HCEC 1CT (cell line): Measurements from ENCODE around the gene ATP5PB.

ENCODE experiments used
- DNase-seq: peaks from one replicate; pipeline ENCODE4 v3.0.0-alpha.2; 2017

Gene ATP5PB, protein sequence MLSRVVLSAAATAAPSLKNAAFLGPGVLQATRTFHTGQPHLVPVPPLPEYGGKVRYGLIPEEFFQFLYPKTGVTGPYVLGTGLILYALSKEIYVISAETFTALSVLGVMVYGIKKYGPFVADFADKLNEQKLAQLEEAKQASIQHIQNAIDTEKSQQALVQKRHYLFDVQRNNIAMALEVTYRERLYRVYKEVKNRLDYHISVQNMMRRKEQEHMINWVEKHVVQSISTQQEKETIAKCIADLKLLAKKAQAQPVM

DNA sequence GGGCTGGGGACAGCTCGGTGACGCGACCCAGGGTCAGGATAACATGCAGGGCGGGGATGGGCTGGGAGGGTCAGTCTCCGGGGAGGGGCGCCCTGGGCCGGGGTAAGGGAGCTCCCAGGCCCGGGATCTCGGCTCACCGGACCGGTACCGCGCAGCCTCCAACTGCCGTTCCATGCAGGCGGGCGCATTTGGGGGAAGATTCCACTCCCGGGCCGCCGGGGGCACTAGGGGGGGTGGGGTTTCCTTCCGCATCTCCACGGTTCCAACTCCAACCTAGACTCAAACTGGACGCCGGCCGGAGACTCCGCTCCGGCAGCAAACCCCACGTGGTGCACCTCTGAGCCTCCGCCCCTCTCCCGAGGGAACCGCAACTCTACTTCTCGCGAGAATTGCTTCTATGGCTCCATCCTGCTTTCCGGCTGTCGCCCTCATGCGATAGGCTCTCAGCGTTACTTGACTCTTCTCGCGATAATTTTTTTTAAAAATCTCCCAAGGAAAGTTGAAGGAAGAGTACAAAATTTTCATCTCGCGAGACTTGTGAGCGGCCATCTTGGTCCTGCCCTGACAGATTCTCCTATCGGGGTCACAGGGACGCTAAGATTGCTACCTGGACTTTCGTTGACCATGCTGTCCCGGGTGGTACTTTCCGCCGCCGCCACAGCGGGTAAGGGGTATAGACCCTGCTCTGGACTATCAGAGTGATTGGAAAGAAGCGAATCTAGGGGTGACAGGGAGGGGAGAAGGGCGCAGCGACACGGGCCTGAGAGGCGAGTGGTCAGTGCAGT, at the start of gene ATP5PB, which contains the start of gene WDR77:
TSS of gene ATP5PB (plus strand) at position 547 of the 785 bp plus-strand sequence. CDS start at position 625, 78 bp downstream.
TSS of gene WDR77 (minus strand) at position 339 of the 785 bp plus-strand sequence. CDS start at position 252, 87 bp downstream.
- peak; percentile 99 for DNase-seq

DNA sequence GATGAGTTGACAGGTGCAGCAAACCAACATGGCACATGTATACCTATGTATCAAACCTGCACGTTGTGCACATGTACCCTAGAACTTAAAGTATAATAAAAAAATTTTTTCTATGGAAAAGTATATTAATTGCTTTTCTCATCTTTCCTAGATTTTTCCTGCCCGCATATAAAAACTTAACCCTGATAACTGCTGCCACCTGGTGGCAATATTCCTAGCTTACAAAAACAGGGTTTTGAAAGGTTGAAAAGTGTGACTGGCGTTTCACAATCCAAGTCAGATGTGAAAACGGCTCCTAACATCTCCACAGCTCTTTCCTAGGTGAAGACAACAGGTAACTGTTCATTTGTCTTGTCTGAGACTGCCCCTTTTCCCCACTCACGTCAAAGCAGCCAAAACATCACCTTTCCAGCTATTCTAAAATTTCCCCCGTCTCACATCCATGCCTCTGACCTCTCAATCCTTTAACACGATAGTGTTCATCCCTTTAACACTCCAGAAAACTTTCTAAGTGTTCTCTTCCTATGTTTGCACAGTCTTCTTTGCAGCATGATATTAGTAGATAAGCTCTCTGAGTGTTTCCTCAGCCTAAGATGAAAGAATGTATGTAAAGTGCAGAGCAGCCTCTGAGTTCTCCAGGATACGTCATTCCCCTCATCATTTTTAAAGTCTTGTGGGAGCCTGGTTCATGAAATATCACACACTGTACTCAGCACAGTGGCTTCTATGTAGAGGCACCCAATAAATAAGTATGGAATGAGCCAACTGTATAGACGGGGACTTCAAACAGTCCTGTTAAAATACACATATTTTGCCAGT, 49.3 kb upstream of the ATP5PB start:
- DNase-seq, result peak; percentile 31

DNA sequence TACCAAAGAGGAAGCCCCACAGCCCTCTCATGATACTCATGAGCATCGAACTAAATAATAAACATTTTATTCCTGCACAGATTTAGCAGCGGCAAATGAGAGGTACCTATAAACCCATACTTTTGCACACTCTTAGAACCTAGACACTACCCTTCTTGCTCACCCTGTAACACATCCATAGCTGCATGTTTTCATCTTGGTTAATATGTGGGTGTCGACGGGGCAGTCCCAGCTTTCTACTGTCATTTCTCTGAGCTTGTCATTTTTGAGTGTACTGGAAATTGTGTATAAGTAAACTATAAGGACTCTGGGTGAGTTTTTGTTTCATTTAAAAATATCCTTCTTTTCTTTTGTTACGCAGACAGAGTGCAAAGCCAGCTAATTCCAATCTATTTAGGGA, 47.2 kb upstream of the ATP5PB start:
- DNase-seq, result no peak

DNA sequence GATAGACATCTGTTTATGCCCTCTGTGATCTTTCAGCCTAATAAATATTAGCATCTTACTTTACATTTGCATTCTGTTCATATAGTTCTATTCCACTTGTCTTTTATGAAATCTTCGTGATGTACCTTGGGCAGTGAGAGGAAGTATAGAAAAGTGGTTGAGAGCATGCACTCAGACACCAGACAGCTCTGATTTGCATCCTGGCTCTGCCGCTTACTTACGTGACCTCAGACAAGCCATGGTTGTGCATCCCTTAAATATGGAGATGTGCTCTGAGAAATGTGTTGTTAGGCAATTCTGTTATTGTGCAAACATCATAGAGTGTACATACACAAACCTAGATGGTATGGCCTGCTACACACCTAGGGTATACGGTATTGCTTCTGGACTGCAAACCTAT, 44.7 kb upstream of the ATP5PB start:
- no peak for DNase-seq

DNA sequence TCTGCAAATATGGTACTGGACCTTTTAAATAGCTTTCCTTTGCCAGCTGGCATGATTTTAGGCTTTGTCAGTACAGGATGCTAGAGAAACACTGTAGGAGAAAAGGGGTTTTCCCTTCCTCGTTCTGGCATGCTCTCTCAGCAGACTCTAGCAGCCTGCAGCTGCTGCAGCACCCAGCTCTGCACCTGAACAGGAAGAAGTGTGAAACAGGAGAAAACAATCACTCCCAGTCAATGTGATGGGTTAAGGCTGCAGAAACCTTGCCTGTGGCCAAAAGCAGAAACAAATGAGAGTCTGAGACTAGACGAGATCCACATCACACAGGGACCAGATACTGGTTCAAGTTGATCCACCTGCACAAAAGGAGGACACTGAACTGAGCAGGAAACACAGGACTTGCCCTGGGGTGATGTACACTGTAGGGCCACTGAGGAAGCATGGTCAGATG, 42.9 kb upstream of the ATP5PB start:
- DNase-seq, result no peak

DNA sequence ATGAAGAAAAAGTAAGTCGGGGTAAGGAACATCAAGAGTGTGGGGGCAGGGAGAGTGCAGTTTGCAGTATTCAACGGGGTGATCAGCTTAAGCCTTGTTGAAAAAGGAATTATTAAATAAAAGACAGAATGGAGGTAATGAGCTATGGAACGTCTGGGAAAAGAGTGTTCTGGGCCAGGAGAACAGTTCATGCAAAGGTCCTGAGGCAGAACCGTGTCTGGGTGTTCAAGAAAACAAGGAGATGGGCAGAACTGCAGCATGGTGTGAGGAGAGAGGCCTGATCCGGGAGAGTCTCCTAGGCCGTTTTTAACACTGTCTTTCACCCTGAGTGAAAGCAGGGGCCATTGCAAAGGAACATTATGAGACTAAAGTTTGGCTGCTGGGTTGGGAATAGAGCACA, 42.0 kb upstream of the ATP5PB start:
- no peak for DNase-seq

DNA sequence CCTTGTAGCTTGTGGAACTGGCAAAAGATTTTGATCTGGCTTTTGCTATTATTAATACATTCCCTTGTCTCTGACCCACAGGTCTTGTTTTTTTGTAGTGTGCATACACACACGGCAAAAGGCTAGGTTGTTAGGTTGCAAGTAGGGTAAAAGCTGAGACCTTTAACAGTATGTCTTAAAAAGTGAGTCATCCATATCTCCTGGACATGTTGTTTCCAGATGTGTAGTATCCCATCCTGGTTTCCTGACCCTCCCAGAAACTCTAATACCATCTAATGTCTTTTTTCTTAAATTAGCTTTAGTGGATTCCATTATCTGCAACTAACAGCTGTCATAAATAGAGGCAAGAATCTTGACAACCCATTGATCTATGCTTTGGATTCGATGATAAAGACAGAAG, 36.4 kb upstream of the ATP5PB start:
- peak; percentile 48 for DNase-seq

DNA sequence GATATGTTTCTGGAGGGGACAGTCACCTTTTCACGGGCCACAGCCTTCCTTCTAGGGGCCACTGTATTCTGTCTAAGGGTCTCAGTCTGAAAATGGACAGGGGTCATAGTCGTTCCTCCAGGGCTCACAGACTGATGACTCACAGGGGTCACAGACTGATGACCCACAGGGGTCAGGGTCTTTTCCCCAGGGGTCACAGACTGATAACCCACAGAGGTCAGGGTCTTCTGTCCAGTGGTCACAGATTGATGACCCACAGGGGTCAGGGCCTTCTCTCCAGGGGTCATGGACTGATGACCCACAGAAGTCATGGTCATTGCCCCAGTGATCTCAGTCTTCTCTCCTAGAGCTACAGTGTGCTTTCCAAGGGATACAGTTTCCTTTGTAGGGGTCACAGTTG, 34.5 kb upstream of the ATP5PB start:
- DNase-seq, result no peak

DNA sequence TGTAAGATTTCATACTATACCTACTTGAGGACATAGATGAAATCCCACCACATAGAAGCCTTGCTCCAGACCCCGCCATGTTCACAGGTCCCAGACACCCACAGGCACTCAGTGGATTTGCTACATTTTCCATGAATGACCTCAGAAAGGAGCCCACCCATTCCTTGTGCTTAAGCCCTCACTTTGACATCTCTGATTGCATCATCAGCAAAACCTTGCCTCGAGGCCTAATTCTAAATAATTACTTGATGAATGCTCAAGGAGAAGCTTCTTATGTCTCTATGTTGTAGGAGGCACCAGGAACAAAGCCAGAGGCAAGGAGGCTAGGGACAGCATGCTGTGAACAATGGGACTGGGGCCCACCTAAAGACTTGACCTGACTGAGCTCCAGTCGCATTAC, 33.8 kb upstream of the ATP5PB start:
- DNase-seq, result no peak

DNA sequence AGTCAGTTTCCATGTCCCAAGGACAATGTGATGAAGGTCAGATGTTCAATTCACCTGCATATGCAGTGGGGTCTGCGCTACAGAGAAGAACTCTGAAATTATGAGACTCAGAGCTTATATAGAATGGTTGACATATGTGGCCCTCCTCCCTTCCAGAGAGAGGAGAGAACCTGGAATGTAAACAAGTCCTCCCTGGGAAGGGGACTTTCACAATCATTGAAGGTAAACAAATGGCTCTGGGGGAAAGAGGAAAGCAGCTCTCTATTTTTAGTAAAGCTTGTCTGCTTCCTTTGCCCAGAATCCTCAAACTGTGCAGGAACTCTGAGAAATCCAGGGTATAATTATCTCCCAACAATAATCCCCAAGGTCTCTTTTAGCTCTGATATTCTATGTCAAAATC, 31.5 kb upstream of the ATP5PB start:
- DNase-seq, result peak; percentile 44

DNA sequence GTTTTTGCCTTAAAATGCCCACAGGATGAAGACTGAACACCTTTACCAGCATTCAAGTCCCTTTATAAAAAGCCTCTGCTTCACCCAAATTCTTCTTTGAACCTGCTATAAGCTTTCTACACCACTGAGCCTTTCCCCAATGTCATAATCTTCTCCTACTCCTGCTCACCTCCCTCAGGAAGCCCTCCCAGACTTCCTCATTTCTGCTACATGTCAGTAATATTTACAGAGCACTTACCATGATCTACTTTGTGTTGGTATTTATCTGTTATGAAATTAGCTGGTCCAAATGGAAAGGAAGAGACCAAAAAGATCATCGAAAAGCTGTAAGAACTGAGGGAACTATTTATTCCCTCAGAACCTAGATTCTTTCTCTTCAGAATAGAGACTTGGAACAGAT, 30.2 kb upstream of the ATP5PB start:
- DNase-seq, result no peak

DNA sequence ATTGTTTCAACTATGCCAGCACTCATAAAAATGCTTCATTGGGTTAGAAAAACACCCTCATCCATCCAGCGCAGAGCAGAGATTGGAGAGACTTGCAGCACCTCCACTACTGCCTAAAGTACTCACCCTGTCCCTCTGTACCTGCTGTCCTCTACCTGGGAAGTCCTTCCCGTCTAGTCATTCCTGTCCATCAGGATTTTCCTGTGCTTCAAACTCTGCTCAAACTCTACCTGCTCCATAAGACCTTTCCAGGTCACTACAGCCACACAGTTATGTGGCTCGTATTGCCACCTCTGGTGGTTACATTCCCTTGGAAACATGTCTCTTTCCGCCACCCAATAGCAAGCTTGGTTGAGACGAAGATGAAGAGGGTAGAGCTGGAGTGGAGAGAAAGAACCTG, 28.9 kb upstream of the ATP5PB start:
- no peak for DNase-seq

DNA sequence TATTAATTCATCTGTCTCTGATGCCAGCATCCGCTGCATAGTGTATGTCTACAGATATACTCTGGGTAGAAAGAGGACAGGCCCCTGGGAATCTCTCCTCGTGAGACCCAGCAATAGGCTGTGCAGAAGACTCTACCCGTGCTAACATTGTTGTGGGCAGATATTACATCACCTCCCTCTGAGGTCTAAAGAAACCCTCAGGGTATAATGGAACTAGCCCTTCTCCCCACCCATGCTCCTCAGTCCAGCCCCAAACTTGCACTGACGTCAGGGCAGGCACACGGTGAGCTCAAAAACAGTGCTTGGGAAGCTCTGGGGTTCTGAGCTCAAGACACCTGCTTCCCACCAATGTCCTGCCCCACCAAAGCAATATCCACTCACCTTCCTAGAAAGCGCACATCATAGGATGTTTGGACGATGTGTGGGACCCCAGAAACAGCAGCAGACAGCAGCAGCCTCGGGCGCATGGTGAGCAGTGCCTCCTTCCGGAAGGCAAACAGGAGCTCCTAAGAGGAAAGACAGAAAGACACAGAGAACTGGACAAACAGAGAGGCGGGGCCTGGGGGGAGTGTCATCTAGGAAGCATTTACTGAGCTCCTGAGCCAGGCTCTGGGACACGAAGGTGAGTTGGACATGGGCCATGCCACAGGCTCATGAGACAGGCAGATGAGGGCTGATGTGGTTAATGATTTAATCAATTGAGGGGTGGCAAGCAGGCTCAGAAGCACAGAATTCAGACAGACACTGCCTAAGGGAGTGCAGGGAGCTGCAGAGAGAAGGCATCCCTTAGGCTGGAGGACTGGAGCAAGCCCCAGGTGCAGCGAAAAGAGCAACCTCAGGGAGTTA, 26.5 kb upstream of the ATP5PB start:
- no peak for DNase-seq

DNA sequence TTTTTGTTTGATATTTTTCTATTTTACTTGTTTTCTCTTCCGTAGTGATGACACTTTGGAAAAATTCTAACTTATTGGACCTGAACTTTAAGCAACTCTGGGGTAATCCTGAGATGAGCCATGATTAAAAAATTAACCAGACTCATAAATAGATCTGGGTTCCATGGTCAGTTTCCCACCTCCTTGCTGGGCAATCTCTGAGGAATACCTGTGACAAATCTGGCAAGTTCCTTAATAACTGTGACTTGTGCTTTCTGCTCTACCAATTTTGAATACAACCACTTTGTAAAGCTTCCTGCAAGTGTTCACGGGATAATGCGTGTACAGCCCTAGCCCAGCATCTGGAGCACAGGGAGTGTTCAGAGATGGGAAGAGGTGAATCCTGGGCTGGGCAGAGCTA, 25.0 kb upstream of the ATP5PB start:
- no peak for DNase-seq

DNA sequence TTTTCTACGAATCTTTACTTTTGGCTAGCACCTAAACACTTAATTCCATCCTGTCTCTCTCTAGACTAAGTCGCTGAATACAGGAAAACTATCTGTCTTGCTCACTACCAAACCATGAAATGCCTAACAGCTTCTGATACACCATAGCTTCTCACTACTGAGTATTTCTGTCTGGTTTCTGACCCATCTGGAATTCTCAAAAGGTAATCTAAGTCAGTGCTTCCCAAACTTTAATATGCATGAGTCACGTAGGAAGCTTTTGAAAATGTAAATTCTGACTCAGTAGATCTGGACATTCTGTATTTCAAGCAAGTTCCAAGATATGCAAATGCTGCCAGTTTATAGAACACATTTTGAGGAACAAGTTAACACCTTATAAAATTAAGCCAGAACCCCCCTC, 12.5 kb upstream of the ATP5PB start:
- peak; percentile 69 for DNase-seq

DNA sequence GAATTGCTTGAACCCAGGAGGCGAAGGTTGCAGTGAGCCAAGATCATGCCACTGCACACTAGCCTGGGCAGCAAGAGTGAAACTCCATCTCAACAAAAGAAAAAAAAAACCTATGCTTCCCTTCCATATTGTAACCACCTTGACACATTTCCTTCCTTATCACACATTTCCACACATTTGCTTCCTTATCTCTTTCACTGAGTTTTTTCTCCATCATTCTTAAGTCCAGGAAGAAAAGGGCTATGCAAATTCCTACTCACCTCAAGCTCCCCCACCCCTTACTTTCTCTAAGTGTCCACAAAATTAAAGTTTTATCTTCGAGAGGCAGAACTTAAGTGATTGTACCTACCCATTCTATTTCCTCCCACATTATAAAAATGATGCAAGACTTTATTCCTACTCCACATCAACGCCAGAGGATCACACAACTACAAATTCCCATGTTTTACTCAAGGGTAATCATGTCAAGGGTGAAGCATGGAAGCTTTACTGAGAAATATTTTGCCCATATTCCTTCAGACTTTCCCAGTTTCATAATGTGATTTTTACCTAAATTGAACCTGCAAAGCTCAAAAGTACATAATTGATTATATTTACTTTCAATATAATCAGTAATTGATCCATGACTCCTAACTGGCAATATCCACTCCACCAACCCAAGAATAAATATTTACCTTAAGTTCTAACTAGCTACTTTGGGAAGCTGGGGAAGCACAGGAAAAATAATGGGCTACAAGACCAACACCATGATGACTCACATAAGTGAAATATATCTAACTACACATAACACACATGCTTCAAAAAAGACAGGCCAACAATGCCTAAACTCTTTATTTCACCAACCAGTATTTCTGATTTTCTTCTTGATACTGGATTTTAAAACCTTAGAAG, 9.6 kb upstream of the ATP5PB start:
- DNase-seq, result no peak

DNA sequence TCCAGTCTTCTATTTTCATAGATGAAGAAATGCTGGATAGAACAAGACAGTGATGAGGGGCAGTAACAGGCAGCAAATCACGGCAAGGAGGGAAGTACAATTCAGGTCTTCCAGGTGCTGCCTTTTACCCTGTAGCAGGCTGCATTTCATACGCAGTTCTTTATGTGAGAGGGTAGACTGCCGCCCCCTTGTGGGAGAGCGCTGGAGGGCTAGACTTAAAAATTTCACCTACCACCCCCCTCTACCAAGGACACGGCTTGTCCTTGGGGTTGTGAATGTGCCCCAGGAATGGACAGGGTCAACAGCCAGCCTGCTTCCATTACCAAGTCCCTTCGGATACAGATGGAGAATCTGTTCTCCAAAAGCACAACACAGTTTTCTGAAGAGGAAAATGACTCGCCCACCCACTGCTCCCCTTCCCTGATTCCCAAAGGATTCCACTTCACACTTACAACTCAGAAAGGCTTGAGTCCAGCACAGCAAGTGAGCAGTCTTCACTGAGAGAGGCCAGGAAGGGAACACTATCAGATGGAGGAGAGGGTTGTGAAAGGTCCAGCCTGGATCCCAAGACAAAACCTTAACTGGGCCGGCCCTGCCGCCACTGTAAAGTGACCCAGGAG, 7.6 kb upstream of the ATP5PB start:
- DNase-seq, result peak; percentile 13

DNA sequence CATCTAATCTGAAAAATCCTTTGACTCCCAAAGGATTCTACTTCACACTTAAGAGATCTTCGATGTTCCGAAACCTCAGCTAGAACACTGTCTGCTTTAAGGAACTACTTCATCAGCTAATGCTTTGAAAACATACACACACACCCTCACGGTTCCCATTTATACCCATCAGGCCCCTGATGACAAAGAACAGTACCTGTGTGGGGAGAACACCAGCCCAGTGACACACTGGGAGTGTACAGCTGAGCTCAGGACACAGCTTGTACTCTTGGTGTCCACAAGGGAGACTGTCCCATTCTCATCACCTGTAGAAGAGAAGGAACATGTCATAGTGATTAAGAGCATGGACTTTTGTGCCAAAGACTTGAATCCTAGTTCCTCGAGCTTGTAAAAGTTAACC, 6.8 kb upstream of the ATP5PB start:
- no peak for DNase-seq

DNA sequence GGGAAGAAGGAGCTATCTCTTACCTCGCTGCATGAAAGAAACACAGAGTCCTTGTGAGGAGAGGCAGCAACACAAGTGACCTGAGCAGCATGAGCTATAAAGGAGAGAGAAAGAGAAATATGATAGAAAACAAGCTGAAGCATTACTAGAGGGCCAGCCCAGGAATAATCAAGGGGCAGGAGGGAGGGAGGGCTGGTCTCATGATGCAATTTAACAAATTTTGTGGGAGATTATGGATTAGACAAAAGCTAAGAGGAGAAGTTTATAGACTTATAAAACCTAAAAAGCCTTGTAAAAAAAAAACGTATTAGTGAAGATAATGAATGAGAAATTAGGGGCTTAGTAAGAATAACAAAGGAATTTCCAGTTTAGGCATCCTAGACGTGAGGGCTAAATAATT, 5.2 kb upstream of the ATP5PB start:
- no peak for DNase-seq

DNA sequence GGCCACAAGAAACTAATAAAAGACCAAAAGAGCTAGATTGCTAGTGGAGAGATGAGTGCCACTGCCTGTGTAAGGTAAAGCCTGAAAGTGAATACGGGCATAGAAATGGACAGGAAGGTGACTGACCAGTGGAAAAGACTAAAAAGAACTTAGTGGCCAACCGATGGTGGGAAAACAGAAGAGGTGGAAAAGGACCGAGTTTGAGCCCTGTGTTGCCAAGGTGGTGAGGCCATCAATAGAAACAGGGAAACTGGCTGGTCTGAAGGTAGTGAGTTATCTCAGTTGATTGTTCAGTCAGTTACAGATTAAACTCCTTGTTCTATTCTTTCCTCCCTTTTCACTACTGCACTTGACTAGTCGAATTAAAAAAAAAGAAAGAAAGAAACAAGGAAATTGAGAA, 2.7 kb upstream of the ATP5PB start:
- DNase-seq, result no peak
